Cardiac muscle cell (in vitro differentiated cells and primary cell): Measurements from ENCODE around the gene TMEM209. TPM values are rescaled to one million over a fixed set of nuclear protein-coding genes. Genes with fewer than 3 reads are reported as not detected.

ENCODE experiments used
- DNase-seq, 2 donors: peaks; one replicate each; pipeline versions ENCODE4 v3.0.0 to v3.0.0-alpha.2; 2010 to 2017; ENCODE audit warnings: low read depth in 1 of 2, low spot score in 1 of 2
- H3K27ac ChIP-seq: fragments of 200-600 bp; sonication (generic); 2 replicates; pipeline ENCODE4 v1.5.1; 2016
- H3K27me3 ChIP-seq: fragments of 200-600 bp; sonication (generic); 2 replicates; pipeline ENCODE4 v1.6.0; 2016; ENCODE audit warnings: control low read depth
- H3K36me3 ChIP-seq: fragments of 200-600 bp; sonication (generic); 2 replicates; pipeline ENCODE4 v1.5.1; 2016; ENCODE audit warnings: control low read depth
- H3K4me1 ChIP-seq: fragments of 200-600 bp; sonication (generic); 2 replicates; pipeline ENCODE4 v1.8.1; 2017; ENCODE audit warnings: low read depth, mild to moderate bottlenecking, mixed run types
- H3K4me3 ChIP-seq: fragments of 200-600 bp; sonication (generic); 2 replicates; pipeline ENCODE4 v1.5.1; 2016; ENCODE audit warnings: mild to moderate bottlenecking
- H3K9me3 ChIP-seq: fragments of 200-600 bp; sonication (generic); 2 replicates; pipeline ENCODE4 v1.5.1; 2017; ENCODE audit warnings: low read depth, mild to moderate bottlenecking, control low read depth
- polyA plus RNA-seq: library from polyadenylated mRNA; unstranded; fragments of >200 nt; fragmentation: Nextera tagmentation; extraction: Ambion mirVana; gene quantifications from 2 replicates; pipeline ENCODE4 v1.2.1, GENCODE V29; 2016
- total RNA-seq: library from RNA; depleted of rRNA; stranded (reverse); fragments of >200 nt; gene quantifications from 2 replicates; pipeline ENCODE4 v1.2.3, GENCODE V29; 2016
- TF ChIP-seq, protein P1 (sequence below): IDR thresholded peaks from 2 replicates; pipeline ENCODE4 v1.5.1; 2012; ENCODE audit warnings: low read depth, mild to moderate bottlenecking, low read length

The TMEM209 gene
- total and polyA plus RNA-seq, 2 experiments from 2014 or later: 14.0 to 14.2 TPM

DNA sequence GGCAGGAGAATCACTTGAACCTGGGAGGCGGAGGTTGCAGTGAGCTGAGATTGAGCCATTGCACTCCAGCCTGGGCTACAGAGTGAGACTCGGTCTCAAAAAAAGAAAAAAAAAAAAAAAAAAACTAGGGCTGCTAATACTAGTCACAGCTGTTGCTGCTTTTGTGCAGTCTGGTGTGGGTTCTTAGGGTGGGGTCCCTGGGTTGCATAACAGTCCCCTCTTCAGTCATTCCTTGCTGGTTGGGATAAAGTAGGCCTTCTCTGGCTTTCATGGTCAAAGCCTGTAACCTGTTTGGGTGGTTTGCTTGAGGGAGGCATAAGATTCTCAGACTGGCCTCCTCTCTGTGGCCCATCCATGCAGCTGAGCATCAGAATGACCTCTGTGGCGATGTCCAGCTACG lies 16.5 kb upstream of the TMEM209 start:
- Histone ChIP-seq H3K36me3 (no peaks in the 10 kb centered on the region), H3K9me3 (no peaks in the 10 kb centered on the region), H3K27ac (no peak overlapping the region), H3K4me3 (no peak overlapping the region), H3K4me1 (no peaks in the 10 kb centered on the region), H3K27me3 (peaks cover 12% of the 10 kb centered on the region)
- TF ChIP-seq, protein P1, sequence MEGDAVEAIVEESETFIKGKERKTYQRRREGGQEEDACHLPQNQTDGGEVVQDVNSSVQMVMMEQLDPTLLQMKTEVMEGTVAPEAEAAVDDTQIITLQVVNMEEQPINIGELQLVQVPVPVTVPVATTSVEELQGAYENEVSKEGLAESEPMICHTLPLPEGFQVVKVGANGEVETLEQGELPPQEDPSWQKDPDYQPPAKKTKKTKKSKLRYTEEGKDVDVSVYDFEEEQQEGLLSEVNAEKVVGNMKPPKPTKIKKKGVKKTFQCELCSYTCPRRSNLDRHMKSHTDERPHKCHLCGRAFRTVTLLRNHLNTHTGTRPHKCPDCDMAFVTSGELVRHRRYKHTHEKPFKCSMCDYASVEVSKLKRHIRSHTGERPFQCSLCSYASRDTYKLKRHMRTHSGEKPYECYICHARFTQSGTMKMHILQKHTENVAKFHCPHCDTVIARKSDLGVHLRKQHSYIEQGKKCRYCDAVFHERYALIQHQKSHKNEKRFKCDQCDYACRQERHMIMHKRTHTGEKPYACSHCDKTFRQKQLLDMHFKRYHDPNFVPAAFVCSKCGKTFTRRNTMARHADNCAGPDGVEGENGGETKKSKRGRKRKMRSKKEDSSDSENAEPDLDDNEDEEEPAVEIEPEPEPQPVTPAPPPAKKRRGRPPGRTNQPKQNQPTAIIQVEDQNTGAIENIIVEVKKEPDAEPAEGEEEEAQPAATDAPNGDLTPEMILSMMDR: no peak
- DNase-seq: no peak

DNA sequence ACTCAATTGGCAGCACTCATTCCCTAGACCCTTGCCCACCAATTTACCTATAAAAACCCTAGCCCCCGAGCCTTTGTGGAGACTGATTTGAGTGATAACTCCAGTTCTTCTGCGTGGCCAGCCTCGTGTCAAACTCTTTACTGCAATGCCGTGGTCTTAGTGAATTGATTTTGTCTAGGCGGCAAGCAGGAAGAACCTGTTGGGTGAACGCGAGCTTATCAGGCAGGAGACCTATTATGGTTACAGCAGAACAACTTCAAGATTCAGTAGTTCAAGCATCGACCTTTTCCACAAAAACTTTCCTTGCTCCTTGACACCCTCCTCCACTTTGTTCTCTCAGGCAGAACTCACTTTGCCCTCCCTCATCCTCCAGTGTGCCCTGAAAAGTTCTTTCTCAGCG lies 14.7 kb upstream of the TMEM209 start:
- Histone ChIP-seq H3K9me3 (no peaks in the 10 kb centered on the region), H3K27me3 (peaks cover 12% of the 10 kb centered on the region), H3K4me1 (peaks cover 16% of the 10 kb centered on the region), H3K4me3 (no peak overlapping the region), H3K36me3 (no peaks in the 10 kb centered on the region), H3K27ac (no peak overlapping the region)
- TF ChIP-seq, protein P1: no peak
- DNase-seq: no peak

DNA sequence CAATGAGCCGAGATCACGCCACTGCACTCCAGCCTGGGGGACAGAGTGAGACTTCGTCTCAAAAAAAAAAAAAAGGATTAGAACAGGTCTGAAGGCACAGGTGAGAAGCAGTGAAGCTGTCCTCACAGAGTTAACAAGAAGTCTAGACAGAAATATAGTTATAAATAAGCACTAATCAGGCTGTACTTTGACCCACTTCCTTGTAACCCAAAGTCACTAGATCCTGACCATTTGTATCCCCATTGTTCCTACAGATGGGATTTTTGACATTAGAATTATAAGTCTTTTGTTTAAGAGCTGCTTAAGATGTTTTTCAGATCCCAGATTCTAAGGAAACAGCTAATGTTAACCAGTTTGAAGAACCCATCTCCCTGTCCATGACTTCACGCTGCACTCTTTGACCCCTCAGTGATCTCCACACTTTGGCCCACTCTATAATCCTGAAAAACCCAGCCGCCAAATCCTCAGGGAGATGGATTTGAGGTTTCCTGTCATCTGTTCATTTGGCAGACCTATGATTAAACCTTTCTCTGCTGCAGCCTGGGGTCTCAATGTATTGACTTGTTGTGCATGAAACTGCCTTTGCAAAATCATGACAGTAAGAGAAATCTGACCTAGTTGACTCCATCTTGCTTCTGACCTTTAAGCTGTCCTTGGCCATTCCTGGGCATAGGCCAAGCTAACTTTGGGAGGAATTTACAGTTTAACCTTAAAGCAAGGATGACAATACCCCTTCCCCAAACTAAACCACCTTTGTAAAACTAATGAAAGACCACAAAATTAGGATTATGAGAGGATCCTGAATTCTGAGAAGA lies 13.8 kb upstream of the TMEM209 start:
- TF ChIP-seq, protein P1: no peak
- Histone ChIP-seq H3K27ac (no peak overlapping the region), H3K36me3 (no peaks in the 10 kb centered on the region), H3K27me3 (peaks cover 12% of the 10 kb centered on the region), H3K4me3 (no peak overlapping the region), H3K9me3 (no peaks in the 10 kb centered on the region), H3K4me1 (peaks cover 16% of the 10 kb centered on the region)
- no peak for DNase-seq

DNA sequence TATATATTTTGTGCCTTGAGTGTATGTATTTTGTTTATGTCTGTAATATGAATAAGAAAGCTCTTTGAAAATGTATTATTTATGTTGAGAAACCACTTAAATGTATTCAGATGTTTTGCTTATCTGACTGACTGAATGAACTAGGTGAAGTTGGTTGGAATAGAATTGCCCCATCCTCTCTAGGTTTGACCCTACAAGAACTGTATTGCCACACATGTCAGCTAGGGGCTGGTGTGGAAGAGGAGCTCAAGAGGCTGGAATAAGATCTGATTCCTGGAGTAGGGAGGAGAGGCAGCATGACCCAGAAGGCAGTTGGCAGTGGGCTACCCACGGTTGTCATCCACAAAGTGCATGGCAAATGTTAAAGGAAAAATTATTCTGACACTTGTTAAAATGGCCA lies 11.5 kb upstream of the TMEM209 start:
- H3K27me3 ChIP-seq: peaks cover 12% of the 10 kb centered on the region
- peak in 1 of 2 donors; percentile 22 for DNase-seq
- TF ChIP-seq, protein P1: no peak
- no peaks in the 10 kb centered on the region for H3K36me3 ChIP-seq
- no peak overlapping the region for H3K27ac ChIP-seq
- H3K4me3 ChIP-seq: no peak overlapping the region
- peaks cover 16% of the 10 kb centered on the region for H3K4me1 ChIP-seq
- no peaks in the 10 kb centered on the region for H3K9me3 ChIP-seq

DNA sequence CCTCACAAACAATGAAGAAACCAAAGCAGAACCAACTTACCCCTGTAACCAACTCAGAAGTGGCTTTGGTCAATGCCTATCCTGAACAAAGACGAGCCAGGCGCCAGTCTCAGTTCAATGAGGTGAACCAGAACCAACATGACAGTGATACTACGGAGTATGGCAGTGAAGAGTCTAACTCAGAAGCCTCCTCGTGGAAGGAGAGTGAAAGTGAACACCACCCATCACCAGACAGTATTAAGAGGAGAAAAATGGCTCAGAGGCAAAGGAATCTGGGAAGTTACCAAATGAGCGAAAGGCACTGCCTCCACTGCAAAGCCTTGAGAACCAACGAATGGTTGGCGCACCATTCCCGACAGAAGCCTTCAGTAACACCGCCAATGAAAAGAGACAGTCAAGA lies 10.8 kb upstream of the TMEM209 start:
- H3K27me3 ChIP-seq: peaks cover 12% of the 10 kb centered on the region
- H3K27ac ChIP-seq: no peak overlapping the region
- peaks cover 16% of the 10 kb centered on the region for H3K4me1 ChIP-seq
- TF ChIP-seq, protein P1: no peak
- H3K36me3 ChIP-seq: no peaks in the 10 kb centered on the region
- no peak for DNase-seq
- H3K9me3 ChIP-seq: no peaks in the 10 kb centered on the region
- no peak overlapping the region for H3K4me3 ChIP-seq
